K562 (cell line): ENCODE results near the gene OPA1. TPM values are rescaled to one million over a fixed set of nuclear protein-coding genes. Genes with fewer than 3 reads are reported as not detected.

Experiments
- ATAC-seq: fragments of 200-7000 bp; cut with Tn5 transposase; 3 replicates; pipeline ENCODE4 v1.9.1; 2020; ENCODE audit warnings: moderate library complexity
- BruUV-seq: library from RNA; stranded (reverse); fragments of 400-500 nt; replicated peaks from 2 replicates; lab custom pipeline; 2021; lab: Mats Ljungman, UMichigan
- CTCF ChIA-PET: fragments of 300-600 bp; formaldehyde crosslinking; extraction: SDS; loops from one replicate; lab custom pipeline; 2021; ENCODE audit warnings: low intra/inter-chr PET ratio; lab: Yijun Ruan, JAX
- POLR2A ChIA-PET: fragments of 300-600, 350-650 bp; sonication (Branson Sonifier 250); formaldehyde crosslinking; extraction: SDS; loops from one replicate; lab custom pipeline; 2021; ENCODE audit warnings: antibody characterized with exemption, inconsistent platforms; lab: Yijun Ruan, JAX
- DNase-seq, 4 experiments: peaks; one replicate each; pipeline versions ENCODE4 v3.0.0 to v3.0.0-alpha.2; 2011 to 2018; ENCODE audit warnings: low spot score in 3 of 4, mixed read lengths in 3 of 4; ENCODE audit errors: extremely low read depth in 1 of 4
- FAIRE-seq: peaks from 2 replicates; lab custom pipeline; 2011; peaks lifted over from hg19 to GRCh38; lab: Jason Lieb, UNC
- H2AFZ ChIP-seq: 2 replicates; pipeline ENCODE4 v1.6.0; 2011; ENCODE audit warnings: low read depth, low read length, control low read depth, inconsistent platforms
- H3K27ac ChIP-seq: fragments of 200-600 bp; 3 replicates; pipeline ENCODE4 v1.8.0; 2011; ENCODE audit warnings: low read depth, mild to moderate bottlenecking, control low read depth, inconsistent platforms, low read length, moderate library complexity, mixed read lengths; ENCODE audit errors: extremely low read depth
- H3K27me3 ChIP-seq, 2 experiments: fragments of 300-600 bp in 1 of 2; 2 replicates in 1 of 2; 3 replicates in 1 of 2; pipeline versions ENCODE4 v1.6.0 to v1.8.0; 2011; ENCODE audit warnings: inconsistent platforms in 2 of 2, low read length in 2 of 2, mild to moderate bottlenecking in 1 of 2, mixed read lengths in 1 of 2, moderate library complexity in 1 of 2; ENCODE audit not compliant: control insufficient read depth in 2 of 2, insufficient read depth in 2 of 2
- H3K36me3 ChIP-seq: fragments of 300-600 bp; 3 replicates; pipeline ENCODE4 v1.8.0; 2011; ENCODE audit warnings: mild to moderate bottlenecking, low read length, inconsistent platforms; ENCODE audit not compliant: control insufficient read depth, insufficient read depth
- H3K4me1 ChIP-seq, 2 experiments: fragments of 200-600 bp in 1 of 2; replicated peaks in 1 of 2; 2 replicates in 1 of 2; 3 replicates in 1 of 2; pipeline versions ENCODE4 v1.5.1 to v1.8.0; 2011; ENCODE audit warnings: inconsistent platforms in 2 of 2, low read length in 2 of 2, mild to moderate bottlenecking in 1 of 2, mixed read lengths in 1 of 2, moderate library complexity in 1 of 2; ENCODE audit not compliant: control insufficient read depth in 2 of 2, insufficient read depth in 2 of 2
- H3K4me2 ChIP-seq: 2 replicates; pipeline ENCODE4 v1.6.1; 2011; ENCODE audit warnings: low read length, control low read depth, inconsistent platforms, mixed read lengths; ENCODE audit not compliant: insufficient read depth
- H3K4me3 ChIP-seq: fragments of 200-600 bp; sonication (generic), shearing (Covaris generic); 2 replicates; pipeline ENCODE4 v1.5.1; 2016; ENCODE audit warnings: control low read depth, inconsistent platforms
- H3K79me2 ChIP-seq: fragments of 200-600 bp; 3 replicates; pipeline ENCODE4 v1.8.0; 2011; ENCODE audit warnings: low read length, inconsistent platforms; ENCODE audit not compliant: control insufficient read depth, insufficient read depth
- H3K9ac ChIP-seq, 2 experiments: 2 replicates each; pipeline versions ENCODE4 v1.6.0 to v1.6.1; 2011; ENCODE audit warnings: low read depth in 2 of 2, low read length in 2 of 2, control low read depth in 1 of 2, inconsistent platforms in 1 of 2, mild to moderate bottlenecking in 1 of 2, mixed read lengths in 1 of 2; ENCODE audit not compliant: insufficient read depth in 1 of 2
- H3K9me1 ChIP-seq: one replicate; pipeline ENCODE4 v1.6.0; 2011; ENCODE audit warnings: inconsistent platforms, mild to moderate bottlenecking, low read length, moderate library complexity; ENCODE audit not compliant: control insufficient read depth, insufficient read depth
- H3K9me3 ChIP-seq: replicated peaks from 2 replicates; pipeline ENCODE4 v1.5.1; 2011; ENCODE audit warnings: low read depth, low read length, inconsistent platforms; ENCODE audit not compliant: control insufficient read depth, insufficient read depth
- H4K20me1 ChIP-seq: replicated peaks from 2 replicates; pipeline ENCODE4 v1.6.1; 2011; ENCODE audit warnings: low read length, inconsistent platforms, mixed read lengths; ENCODE audit not compliant: control insufficient read depth, insufficient read depth
- EGR1 ChIP-seq: fragments of 450-650 bp; conservative IDR thresholded peaks from 2 replicates; pipeline ENCODE4 v1.6.1; 2017; ENCODE audit warnings: mild to moderate bottlenecking
- HMG20B ChIP-seq: fragments of 250-450 bp; sonication (Bioruptor Pico); IDR thresholded peaks from 2 replicates; pipeline ENCODE4 v1.5.0; 2021; ENCODE audit warnings: mild to moderate bottlenecking
- NFIC ChIP-seq: fragments of 450-650 bp; IDR thresholded peaks from 2 replicates; pipeline ENCODE4 v1.6.1; 2017; ENCODE audit warnings: mild to moderate bottlenecking, inconsistent platforms
- NFYB ChIP-seq: IDR thresholded peaks from 2 replicates; pipeline ENCODE4 v1.6.1; 2011; ENCODE audit warnings: mild to moderate bottlenecking, moderate library complexity; ENCODE audit not compliant: insufficient read length; ENCODE audit errors: extremely low read depth
- POLR3G ChIP-seq: IDR thresholded peaks from 2 replicates; pipeline ENCODE4 v1.6.1; 2011; ENCODE audit not compliant: insufficient read length, insufficient replicate concordance; ENCODE audit errors: extremely low read depth
- PURB ChIP-seq: sonication (generic); formaldehyde crosslinking; IDR thresholded peaks from 2 replicates; pipeline ENCODE4 v1.9.0; 2021; ENCODE audit warnings: low read depth, mild to moderate bottlenecking, missing genetic modification reagents
- RB1 ChIP-seq: fragments of 450-650 bp; IDR thresholded peaks from 2 replicates; pipeline ENCODE4 v1.6.1; 2017; ENCODE audit warnings: low read depth, mild to moderate bottlenecking
- SIN3A ChIP-seq, 2 experiments: fragments of 150-350 bp in 1 of 2; IDR thresholded peaks; 2 replicates each; pipeline ENCODE4 v1.6.1; 2011 to 2016; ENCODE audit warnings: borderline replicate concordance in 2 of 2, low read depth in 2 of 2, low read length in 2 of 2, mild to moderate bottlenecking in 2 of 2, moderate library complexity in 2 of 2; ENCODE audit not compliant: control insufficient read depth in 1 of 2
- ZBTB33 ChIP-seq: sonication (generic); formaldehyde crosslinking; IDR thresholded peaks from 2 replicates; pipeline ENCODE4 v1.8.1; 2023; ENCODE audit warnings: mild to moderate bottlenecking, missing genetic modification reagents
- ZBTB8A ChIP-seq: fragments of 450-650 bp; IDR thresholded peaks from 2 replicates; pipeline ENCODE4 v1.6.1; 2018; ENCODE audit warnings: mild to moderate bottlenecking, moderate library complexity; ENCODE audit not compliant: partially characterized antibody
- ZNF696 ChIP-seq: fragments of 250-450 bp; sonication (Bioruptor Pico); conservative IDR thresholded peaks from 2 replicates; pipeline ENCODE4 v1.4.0; 2020; ENCODE audit warnings: mild to moderate bottlenecking, moderate library complexity
- ZNF780A ChIP-seq: fragments of 250-450 bp; sonication (Bioruptor Pico); IDR thresholded peaks from 2 replicates; pipeline ENCODE4 v1.5.0; 2021; ENCODE audit warnings: mild to moderate bottlenecking
- WGBS: fragments of 100-300 bp; shearing (Covaris generic); methylation state at CpG from one replicate; pipeline ENCODE4 v1.1.6; 2016; ENCODE audit warnings: low coverage, mixed read lengths; ENCODE audit not compliant: insufficient coverage; ENCODE audit errors: missing lambda C conversion rate; 5-methylcytosine and 5-hydroxymethylcytosine counted together
- in situ Hi-C: fragments of 300-500 bp; cut with MboI; formaldehyde crosslinking; loops from 4 replicates; pipeline ENCODE4 v1.15.0; 2018; ENCODE audit warnings: inconsistent platforms, mixed read lengths
- intact Hi-C: fragments of 100-400 bp; cut with micrococcal nuclease; formaldehyde crosslinking; loops from 2 replicates; pipeline ENCODE4 v1.14.2; 2022
- polyA plus RNA-seq, 8 experiments: library from polyadenylated mRNA; depleted of rRNA in 4 of 8; stranded (reverse) in 5 of 8; unstranded in 3 of 8; fragments of >200 nt; fragmentation: Nextera tagmentation in 2 of 8; fragmentation: Illumina TruSeq in 1 of 8; extraction: Ambion mirVana in 2 of 8; extraction: Trizol in 1 of 8; gene quantifications; 2 replicates each; pipeline versions ENCODE4 v1.2.1 to v1.2.3, GENCODE V29; 2011 to 2014; ENCODE audit warnings: inconsistent platforms in 1 of 8, missing spikeins in 1 of 8
- total RNA-seq, 7 experiments: library from RNA; depleted of rRNA in 6 of 7; stranded (reverse); fragments of >200 nt in 6 of 7; fragmentation: Illumina TruSeq in 2 of 7; extraction: Trizol in 2 of 7; gene quantifications; 2 replicates each; pipeline versions ENCODE4 v1.2.1 to v1.2.3, GENCODE V29; 2011 to 2021; ENCODE audit warnings: low replicate concordance in 1 of 7
- TF ChIP-seq, protein P1 (sequence below): sonication (generic); formaldehyde crosslinking; IDR thresholded peaks from 2 replicates; pipeline ENCODE4 v1.8.0; 2022; ENCODE audit warnings: mild to moderate bottlenecking, missing genetic modification reagents
- TF ChIP-seq, protein P2 (sequence below): fragments of 250-450 bp; sonication (Bioruptor Pico); IDR thresholded peaks from 2 replicates; pipeline ENCODE4 v1.4.0; 2020; ENCODE audit warnings: mild to moderate bottlenecking

The OPA1 gene
- total and polyA plus RNA-seq, 9 of the 15 experiments (the other 6 are each of a cell fraction or from before 2014, with no cell fraction given) = 19.7 to 127 (median 94.7) TPM

DNA sequence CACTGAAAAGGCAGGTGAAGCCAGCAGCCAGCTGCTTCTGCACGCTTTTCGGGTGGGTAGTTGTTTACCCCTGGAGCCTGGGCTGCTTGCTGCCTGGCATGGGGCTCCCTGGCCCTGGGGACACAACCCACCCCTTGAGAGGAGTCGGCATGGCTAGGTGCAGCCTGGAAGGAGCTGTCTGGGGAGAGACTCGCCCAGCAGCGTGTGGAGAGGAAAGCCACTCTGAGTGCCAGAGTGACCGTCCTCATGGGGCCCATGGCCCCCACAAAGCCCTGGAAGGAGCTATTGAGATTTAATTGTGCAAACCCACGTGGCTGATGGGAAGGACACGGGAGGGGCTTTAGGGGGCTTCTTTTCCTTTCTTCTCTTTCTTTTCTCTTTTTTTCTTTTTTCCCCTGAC lies 137.5 kb downstream of the OPA1 start:
- POLR2A ChIA-PET = interaction anchor here (0.8 to 1.2 kb wide), 2 partner anchors 9 to 598 kb away, joined by 3 read pairs; no protein-coding TSS in a partner anchor
- H2AFZ ChIP-seq = no peak overlapping the region
- H3K27me3 ChIP-seq = peaks cover 0 to 11% of the 10 kb centered on the region in 2 experiments; a peak in 1 of 5 replicates
- H3K9me3 ChIP-seq = no peaks in the 10 kb centered on the region
- ATAC-seq (no peak), DNase-seq (peak in 1 of 4 experiments; percentile 3), FAIRE-seq (no peak)
- no peaks in the 10 kb centered on the region for H3K9me1 ChIP-seq
- no peak overlapping the region for H3K4me2 ChIP-seq
- H3K4me3 ChIP-seq = no peak overlapping the region
- H4K20me1 ChIP-seq = no peaks in the 10 kb centered on the region
- peaks cover 2 to 3% of the 10 kb centered on the region in 2 experiments; a peak in 2 of 5 replicates for H3K4me1 ChIP-seq
- H3K36me3 ChIP-seq = no peaks in the 10 kb centered on the region
- in situ Hi-C loops = no loop called here
- no peaks in the 10 kb centered on the region for H3K79me2 ChIP-seq
- 13% methylated on average over 8 of the region's 8 CpGs for WGBS
- intact Hi-C loops = no loop called here
- H3K27ac ChIP-seq = no peak overlapping the region
- CTCF ChIA-PET = no interaction called here
- H3K9ac ChIP-seq = no peak overlapping the region
- BruUV-seq = no TSS peak
- TF ChIP-seq ZBTB33 (CRISPR knock-in tag) (no peak), NFIC (no peak), POLR3G (no peak), EGR1 (no peak), NFYB (no peak), SIN3A (IDR thresholded peaks at IDR 0.05; ENCODE audit: borderline replicate concordance in 2 of 2, control insufficient read depth in 1 of 2, low read depth in 2 of 2, low read length in 2 of 2) (no peak), RB1 (no peak), ZNF696 (CRISPR knock-in tag) (no peak), ZBTB8A (no peak), HMG20B (no peak), ZNF780A (no peak), PURB (CRISPR knock-in tag) (no peak)
- TF ChIP-seq, protein P1, sequence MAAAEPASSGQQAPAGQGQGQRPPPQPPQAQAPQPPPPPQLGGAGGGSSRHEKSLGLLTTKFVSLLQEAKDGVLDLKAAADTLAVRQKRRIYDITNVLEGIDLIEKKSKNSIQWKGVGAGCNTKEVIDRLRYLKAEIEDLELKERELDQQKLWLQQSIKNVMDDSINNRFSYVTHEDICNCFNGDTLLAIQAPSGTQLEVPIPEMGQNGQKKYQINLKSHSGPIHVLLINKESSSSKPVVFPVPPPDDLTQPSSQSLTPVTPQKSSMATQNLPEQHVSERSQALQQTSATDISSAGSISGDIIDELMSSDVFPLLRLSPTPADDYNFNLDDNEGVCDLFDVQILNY = no peak
- TF ChIP-seq, protein P2, sequence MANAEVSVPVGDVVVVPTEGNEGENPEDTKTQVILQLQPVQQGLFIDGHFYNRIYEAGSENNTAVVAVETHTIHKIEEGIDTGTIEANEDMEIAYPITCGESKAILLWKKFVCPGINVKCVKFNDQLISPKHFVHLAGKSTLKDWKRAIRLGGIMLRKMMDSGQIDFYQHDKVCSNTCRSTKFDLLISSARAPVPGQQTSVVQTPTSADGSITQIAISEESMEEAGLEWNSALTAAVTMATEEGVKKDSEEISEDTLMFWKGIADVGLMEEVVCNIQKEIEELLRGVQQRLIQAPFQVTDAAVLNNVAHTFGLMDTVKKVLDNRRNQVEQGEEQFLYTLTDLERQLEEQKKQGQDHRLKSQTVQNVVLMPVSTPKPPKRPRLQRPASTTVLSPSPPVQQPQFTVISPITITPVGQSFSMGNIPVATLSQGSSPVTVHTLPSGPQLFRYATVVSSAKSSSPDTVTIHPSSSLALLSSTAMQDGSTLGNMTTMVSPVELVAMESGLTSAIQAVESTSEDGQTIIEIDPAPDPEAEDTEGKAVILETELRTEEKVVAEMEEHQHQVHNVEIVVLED (CRISPR knock-in tag) = no peak
